ENCODE measurements around the gene ZNF556.
"Not testable (repeated sequence)": the region's sequence is repeated elsewhere in the genome, so short reads cannot be mapped to it uniquely, and the experiment has no call there.

ZNF556 gene

DNA sequence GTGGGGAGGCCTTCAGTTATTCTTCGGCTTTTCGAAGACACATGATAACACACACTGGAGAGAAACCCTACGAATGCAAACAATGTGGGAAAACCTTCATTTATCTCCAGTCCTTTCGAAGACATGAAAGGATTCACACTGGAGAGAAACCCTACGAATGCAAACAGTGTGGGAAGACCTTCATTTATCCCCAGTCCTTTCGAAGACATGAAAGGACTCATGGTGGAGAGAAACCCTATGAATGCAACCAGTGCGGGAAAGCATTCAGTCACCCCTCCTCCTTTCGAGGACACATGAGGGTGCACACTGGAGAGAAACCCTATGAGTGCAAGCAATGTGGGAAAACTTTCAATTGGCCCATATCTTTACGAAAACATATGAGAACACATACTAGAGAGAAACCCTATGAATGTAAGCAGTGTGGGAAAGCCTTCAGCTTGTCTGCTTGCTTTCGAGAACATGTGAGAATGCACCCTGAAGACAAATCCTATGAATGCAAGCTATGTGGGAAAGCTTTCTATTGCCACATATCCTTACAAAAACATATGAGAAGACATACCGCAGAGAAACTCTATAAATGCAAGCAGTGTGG lies 14.0 kb upstream of the ZNF556 start:
- no peak for DNase-seq (ENCODE audit: low spot score)

DNA sequence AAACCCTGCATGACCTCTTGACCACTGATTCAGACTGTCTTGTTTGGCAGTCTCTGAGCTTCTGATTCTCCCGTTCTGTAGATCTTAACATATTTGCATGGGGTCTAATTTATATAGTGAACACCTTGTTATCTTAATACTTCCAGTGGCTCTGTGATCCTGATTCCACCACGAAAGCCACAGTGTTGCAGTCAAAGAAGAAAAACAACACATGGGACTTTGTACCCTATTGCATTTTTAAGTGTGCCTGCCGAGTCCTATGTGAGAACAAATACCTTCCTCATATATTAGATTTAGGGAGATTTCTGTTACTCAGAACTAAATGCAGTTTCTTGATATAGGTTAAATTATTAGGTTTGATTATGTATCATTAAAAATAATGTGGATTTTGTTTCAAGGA lies 12.3 kb upstream of the ZNF556 start:
- DNase-seq (ENCODE audit: low spot score): no peak

DNA sequence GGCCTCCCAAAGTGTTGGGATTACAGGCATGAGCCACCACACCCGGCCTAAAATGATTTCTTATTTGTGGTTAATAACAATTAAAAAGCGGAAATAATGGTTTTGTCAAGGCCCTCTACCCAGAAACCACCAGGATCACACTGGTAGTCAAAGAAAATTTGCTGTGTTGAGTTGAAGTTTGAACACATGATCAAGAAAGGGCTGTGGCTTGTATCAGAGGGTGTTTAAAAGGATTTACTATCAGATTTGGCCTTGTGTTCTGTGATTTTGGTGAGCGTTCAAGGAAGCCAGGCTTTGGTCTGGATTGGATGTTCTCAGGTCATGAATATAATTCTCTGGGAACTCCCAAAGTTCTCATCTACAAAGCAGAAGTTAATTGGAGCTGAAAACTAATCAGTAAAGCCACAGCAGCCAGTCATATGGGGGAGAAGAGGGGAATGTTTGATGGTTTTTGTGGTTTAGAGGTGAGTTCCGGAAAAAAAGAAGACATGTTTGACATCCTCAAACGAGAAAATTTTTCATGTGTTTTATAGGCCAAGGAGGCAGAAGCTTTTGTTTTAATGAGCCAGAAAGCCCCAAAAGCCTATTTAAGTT lies 10.6 kb upstream of the ZNF556 start:
- no peak for DNase-seq (ENCODE audit: low spot score)

DNA sequence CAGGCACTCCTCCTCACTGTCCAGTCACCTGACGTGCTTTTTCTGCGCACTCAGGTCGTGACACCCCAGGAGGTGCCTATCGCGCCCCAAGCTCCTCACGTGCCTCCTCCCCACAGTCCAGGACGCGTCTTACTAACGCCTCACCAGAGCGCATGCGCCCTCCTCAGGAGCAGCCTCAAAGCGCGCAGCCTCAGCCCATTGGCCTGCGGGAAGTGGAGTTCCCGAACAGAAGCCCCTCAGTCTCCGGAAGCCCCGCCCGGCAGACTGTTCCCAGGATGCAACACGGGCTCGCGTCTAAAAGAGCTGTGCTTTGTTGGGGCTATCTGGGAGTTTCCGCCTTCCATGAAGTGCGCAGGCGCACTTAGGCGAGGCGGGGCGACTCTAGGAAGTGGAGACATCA lies 8.3 kb upstream of the ZNF556 start:
- no peak for DNase-seq (ENCODE audit: low spot score)

DNA sequence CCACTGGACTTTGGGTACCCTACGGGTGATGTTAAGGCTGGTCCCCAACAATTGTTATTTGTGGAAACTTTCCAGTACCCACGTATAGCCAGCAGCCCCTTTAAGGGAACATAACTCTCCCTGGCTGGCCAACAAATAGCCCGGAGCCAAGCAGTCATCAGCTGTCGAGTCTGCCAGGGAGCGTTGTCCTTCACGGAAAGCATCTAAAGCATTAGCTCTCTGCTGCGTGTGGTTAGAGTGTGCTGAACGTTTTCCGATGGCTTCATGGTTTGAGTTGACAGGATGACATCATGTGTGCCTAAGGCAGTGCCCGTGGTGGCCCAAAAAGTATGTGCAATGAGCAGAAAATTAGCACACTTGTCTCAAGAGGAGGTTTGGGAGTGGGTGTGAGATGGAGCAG lies 3.3 kb upstream of the ZNF556 start:
- no peak for DNase-seq (ENCODE audit: low spot score)

DNA sequence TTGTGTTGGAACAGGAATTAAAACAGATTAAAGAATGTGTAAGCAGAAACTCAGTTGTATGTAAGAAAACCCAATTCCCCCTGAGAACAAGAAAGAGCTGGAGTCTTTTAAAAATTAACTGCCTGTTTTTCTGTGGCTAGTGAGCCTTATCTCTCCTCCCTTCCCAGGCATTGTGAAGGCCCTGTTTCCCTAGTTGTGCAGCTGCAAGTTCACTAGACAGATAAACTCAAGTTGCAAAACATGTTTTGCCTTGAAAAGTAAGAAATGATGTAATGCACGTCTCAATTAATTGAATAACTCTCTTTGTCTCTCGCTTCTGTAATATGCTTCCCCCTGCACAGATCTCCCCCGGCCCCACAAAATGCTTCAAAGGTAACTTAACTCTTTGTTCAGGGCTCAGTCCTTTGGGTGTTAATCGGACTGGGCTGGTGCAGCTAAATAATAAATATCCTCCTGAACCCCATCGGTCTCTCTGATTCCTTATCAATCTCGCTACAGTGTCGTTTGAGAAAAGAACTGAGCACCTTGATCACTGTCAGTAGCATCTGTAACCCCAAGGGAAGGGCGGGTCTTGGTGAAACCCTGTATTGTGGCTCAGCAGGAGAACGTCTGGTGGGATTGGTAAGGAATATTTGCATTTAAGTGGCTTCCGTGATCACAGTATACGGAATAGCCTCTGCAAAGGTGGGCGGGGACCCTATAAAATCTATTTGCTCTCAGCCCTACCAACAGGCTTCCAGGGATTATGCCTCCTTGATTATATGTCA lies 1.6 kb upstream of the ZNF556 start:
- no peak for DNase-seq (ENCODE audit: low spot score)

DNA sequence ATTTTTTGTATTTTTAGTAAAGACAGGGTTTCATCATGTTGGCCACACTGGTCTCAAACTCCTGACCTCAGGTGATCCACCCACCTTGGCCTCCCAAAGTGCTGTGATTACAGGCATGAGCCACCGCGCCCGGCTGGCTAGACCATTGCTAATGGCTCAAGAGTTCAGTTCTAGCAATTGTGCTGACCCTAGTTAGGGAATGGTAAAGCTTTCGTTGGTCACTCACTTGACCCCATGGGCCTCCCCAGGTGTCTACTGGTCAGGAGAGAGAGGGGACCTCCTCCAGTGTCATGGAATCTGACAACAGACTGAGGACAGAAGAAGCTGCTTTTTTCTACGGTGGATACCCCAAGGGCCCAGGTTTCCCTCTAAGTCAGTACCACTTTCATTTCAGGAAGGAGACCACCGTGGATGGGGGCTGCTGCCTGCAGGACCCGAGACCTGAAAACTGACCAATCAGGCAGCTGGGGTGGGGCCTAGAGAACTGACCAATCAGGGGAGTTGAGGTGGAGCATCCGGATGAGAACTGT lies 575 bp upstream of the ZNF556 start:
- no peak for DNase-seq (ENCODE audit: low spot score)

DNA sequence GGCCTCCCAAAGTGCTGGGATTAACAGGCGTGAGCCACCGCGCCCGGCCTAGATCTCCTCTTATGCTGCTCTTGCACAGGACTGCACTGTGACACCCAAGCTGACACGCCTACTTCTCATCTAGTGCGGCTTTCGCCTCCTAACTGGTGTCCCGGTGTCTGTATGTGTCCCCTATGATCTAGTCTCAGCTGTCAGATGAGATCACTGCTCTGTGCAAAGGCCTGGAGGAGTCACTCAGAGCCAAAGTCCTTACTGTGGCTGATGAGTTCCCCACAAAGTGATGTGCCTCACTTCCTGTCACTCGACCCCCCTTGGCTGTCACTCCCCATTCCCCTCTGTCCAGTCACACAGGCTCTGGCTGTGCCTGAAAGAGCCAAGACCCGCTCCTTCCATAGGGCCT lies 2.5 kb downstream of the ZNF556 start:
- no peak for DNase-seq (ENCODE audit: low spot score)

DNA sequence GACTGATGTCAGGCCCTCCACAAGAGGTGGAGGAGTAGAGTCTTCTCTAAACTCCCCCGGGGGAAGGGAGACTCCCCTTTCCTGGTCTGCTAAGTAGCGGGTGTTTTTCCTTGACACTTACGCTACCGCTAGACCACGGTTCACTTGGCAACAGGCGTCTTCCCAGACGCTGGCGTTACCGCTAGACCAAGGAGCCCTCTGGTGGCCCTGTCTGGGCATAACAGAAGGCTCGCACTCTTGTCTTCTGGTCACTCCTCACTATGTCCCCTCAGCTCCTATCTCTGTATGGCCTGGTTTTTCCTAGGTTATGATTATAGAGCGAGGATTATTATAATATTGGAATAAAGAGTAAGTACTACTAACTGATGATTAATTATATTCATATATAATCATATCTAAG lies 5.0 kb downstream of the ZNF556 start:
- DNase-seq (ENCODE audit: low spot score): not testable (repeated sequence)

DNA sequence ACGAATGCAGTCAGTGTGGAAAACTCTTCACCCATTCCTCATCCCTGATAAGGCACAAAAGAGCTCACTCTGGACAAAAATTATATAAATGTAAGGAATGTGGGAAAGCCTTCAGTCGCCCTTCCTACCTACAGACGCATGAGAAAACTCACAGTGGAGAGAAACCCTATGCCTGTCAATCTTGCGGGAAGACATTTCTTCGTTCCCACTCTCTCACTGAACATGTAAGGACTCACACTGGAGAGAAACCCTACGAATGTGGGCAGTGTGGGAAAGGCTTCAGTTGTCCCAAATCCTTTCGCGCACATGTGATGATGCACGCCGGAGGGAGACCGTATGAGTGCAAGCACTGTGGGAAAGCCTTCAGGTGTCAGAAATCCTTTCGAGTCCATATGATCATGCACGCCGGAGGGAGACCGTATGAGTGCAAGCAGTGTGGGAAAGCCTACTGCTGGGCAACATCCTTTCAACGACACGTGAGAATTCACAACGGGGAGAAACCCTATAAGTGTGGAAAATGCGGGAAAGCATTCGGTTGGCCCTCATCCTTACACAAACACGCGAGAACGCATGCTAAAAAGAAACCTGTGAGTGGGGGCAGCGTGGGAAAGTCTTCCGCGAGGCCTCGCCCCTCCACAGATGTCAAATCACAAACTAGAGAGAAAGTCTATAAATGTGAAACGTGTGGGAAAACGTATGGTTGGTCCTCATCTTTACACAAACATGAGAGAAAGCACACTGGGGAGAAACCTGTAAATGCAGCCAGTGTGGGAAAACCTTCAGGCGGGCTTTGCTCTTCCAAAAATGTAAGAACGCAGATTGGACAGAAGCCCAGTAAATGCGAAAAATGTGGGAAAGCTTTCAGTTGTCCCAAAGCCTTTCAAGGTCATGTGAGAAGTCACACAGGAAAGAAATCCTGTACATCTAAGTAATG lies 10.5 kb downstream of the ZNF556 start:
- no peak for DNase-seq (ENCODE audit: low spot score)

DNA sequence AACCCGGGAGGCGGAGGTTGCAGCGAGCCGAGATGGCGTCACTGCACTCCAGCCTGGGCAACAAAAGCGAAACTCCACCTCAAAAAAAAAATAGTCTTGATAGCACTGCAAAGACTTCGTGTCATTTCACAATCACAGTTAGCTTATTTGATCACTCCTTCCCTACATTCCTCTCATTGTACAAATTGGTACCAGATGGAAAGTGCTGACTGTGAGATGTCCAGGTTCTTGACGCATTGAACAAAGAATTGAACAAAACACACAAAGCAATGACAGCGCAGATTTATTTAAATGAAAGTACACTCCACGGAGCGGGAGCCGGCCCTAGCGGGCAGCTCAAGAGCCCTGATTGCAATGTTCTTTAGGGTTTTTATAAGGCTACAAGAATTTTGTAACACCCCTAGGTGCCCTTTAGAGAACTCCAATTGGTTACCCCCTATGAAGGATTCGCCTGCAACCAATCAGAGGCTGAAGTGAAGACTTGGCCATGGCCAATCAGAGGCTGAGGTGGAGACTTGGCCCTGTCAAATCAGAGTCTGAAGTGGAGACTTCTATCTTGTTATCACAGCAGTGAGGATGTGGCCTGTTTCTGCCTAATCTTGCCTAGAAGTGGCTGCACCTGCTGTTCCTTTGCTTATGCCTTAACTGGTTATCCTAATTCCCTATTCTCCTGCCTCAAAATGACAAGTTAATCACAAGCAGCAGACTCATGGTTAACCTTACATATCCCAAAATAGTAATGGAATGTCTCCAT lies 16.7 kb downstream of the ZNF556 start:
- DNase-seq (ENCODE audit: low spot score): no peak

DNA sequence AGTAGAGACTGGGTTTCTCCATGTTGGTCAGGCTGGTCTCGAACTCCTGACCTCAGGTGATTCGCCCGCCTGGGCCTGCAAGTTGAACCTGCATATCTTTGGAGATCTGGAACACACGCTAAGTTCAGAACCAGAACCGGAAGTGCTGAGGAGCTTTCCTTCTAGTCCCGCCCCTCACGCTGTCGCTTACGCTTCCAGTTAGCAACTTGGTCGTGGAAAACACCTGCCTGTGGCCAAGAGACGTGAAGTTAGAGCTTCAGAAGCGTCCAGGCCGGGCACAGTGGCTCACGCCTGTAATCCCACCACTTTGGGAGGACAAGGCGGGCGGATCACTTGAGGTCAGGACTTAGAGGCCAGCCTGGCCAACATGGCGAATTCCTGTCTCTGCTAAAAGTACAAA lies 18.6 kb downstream of the ZNF556 start:
- no peak for DNase-seq (ENCODE audit: low spot score)

DNA sequence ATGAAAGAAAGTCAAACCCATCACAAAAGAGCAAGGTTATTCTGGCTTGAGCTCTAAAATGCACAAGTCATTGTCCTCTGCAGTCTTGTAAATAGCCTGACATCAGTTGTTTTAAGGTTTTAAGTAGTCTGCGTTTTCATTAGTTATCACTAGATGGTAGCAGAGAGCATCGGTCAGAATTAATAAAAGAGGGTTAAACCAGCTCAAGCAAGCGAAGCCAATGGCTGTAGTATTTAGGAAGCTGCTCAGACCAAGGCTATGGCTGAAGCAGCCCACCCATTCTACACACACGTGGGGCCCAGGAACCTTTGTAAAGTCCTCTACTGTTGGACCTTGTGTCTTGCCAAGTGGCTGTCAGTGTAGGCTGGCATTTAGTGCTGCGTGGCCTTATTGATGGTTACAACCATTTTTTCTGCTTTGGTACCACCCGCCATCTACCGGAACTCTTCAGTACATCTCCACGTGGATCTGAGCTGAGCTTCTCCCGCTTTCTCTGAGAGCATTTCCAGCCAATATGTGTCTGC lies 20.3 kb downstream of the ZNF556 start:
- no peak for DNase-seq (ENCODE audit: low spot score)

DNA sequence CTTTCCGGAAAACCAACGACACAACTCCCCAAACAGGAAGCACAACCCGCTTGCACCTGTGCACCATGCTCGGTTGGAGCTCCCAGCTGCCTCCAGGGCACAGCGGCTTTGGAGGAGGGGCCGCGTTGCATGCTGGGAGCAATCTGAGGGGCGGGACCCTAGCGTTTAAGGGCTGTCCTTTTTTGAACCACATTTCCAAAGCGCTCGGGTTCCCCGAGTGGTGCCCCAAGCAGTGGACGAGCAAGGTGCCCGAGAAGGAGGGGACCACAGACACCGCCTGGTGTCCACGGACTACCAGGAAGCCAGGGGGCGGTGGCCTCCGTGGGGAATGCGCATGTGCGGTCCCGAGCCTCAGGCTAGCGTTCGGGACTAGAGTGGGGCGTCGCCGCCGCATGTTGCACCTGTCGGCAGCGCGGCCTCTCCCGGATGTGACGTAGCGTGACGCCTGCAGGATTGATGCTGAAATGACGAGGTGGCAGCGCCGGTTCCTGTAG lies 21.6 kb downstream of the ZNF556 start:
- peak; percentile 60 for DNase-seq (ENCODE audit: low spot score)

DNA sequence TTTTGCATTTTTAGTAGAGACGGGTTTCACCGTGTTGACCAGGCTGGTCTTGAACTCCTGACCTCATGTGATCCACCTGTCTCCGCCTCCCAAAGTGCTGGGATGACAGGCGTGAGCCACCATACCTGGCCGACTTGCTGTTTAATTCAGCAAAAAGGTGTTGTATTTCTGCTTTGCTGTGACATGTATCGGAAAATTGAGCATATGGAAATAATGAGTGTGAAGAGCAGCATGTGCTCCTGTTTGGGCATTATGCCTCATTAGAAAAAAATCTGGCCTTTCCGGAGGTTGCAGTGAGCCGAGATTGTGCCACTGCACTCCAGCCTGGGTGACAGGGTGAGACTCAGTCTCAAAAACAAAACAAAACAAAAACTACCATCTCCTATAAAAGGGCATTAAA lies 23.4 kb downstream of the ZNF556 start:
- not testable (repeated sequence) for DNase-seq (ENCODE audit: low spot score)

DNA sequence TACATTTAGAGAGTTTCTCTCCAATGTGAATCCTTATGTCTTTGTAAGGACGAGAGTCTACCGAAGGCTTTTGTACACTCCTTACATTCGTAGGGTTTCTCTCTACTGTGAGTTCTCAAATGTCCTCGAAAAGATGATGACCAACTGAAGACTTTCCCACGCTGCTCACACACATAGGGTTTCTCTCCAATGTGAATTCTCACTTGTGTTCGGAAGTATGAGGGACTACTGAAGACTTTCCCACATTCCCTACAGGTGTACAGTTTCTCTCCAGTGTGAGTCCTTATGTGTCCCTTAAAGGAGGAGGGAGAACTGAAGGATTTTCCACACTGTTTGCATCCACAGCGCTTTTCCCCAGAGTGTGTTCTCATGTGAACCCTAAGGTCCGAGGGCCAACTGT lies 29.6 kb downstream of the ZNF556 start:
- DNase-seq (ENCODE audit: low spot score): no peak

DNA sequence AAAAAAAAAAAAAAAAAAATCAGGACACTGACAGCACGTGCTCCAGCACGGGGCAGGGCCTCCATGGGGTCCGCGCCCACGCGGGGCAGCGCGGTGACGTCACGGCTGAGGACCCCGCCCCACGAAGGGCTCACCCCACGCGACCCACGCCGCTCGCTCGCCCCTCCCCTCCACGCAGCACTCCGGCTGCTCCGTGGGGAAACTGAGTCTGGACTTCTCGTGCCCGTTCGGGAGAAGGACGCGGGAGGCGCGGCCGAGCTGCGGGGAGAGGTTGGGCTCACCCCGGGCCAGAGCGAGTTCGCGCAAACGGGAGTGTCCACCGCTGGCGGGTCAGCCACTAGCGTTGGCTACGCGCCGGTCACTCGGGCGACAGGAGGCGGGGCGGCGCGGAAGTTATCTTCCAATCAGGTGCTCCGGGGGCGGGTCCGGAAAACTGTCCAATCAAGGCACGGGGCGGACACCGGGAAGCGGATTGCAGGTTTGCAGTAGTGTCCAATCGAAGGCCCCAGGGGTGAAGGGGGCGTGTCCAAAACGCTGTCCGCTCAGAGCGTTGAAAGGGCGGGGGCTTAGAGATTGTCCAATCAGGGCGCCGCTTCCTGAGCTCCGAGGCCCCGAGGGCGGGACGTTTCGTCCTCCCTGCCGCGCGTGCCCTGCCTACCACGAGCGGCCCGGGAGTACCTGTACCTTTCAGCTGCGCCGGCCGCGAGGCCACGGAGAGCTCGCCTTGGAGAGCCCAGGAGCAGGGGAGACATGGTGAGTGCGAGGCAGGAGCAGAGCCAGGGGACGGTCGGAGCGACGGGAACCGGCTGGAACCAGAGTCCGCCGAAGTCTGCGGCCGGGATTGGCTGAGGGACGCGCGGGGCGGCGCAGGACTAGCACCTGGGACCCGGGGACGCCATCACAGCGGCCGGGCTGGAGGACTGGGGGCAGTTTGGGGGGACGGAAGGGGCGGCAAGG lies 33.4 kb downstream of the ZNF556 start, which contains the start of gene ZNF57:
ZNF57 (plus strand) TSS at position 633 of the 957 bp plus-strand sequence; CDS start at position 751, 118 bp downstream.
- peak; percentile 99 for DNase-seq (ENCODE audit: low spot score)

DNA sequence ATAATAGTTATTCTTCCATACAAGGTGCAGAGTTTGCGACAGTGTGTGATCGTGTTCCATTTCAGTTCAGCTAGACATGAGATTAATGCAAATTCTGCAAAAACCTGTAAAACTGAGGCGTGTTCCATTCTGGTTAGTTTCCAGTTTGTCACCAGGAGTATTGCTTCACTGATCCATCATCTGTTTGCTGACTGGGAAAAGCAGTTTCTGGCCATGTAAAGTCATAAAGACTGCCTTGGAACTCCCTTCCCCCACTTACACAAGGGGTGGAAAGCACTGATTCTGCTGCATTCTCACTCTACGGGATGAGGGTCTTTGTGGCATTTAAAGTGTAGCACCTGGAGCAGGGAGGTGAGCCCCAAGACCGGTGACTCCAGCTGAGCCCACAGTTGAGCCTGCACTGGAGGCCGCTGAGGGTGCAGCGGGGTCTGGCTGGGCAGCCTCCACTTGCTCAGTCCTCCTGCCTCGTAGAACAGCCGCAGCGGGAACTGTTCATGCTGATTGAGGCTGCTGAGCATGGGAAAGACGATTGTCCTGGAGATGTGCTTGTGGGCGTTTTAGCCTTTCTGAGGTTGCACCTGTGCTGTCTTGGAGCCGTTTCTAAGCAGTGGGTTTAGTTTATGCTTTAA lies 35.6 kb downstream of the ZNF556 start:
- DNase-seq (ENCODE audit: low spot score): peak; percentile 54

DNA sequence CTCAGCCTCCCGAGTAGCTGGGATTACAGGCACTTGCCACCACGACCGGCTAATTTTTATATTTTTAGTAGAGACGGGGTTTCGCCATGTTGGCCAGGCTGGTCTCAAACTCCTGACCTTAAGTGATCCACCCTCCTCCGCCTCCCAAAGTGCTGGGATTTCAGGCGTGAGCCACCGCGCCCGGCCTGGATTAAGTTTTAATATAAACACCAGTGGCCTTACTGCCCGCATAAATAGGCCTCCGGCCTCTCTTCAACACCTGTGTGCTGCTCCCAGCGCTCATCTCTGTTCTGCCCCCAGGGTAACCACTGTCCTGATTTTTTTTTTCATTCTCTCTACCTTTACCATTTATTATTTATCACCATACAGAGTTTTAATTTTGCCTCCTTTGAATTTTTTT lies 36.2 kb downstream of the ZNF556 start:
- DNase-seq (ENCODE audit: low spot score): not testable (repeated sequence)

Measured in left forelimb (tissue), 1 donor.